Lower leg skin (tissue), 3 donors: ENCODE measurements around the gene RAPGEF2.

Source experiments
- POLR2A ChIP-seq, 2 donors: fragments of 450-650 bp; IDR thresholded peaks; one replicate each; pipeline ENCODE4 v1.6.1; 2016 to 2017; ENCODE audit warnings: antibody characterized with exemption in 2 of 2, mild to moderate bottlenecking in 1 of 2, moderate library complexity in 1 of 2
- TF ChIP-seq, protein P1 (sequence below), 3 donors: fragments of 450-650 bp; IDR thresholded peaks; one replicate each; pipeline ENCODE4 v1.5.1; 2016; ENCODE audit warnings: antibody characterized with exemption in 3 of 3, mild to moderate bottlenecking in 3 of 3, moderate library complexity in 2 of 3

DNA sequence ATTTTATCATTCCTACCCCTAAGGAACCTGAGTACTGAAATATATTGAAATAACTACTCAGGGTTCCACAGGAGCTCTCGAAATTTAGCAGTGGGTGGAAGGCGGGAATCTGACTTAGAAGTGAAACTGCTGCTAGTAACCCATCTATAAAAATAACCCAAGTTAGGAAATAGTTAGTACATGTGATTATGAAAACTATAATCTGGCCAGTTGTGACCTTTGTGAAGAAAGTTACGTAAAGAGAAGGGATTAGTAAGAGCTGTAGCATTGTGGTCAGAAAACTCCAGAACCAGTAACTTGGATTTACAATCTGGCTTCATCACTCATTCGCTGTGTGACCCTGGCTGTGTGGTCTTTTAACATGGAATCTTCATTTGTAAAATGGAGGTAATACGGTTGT, 175.5 kb downstream of the RAPGEF2 start:
- TF ChIP-seq, protein P1, sequence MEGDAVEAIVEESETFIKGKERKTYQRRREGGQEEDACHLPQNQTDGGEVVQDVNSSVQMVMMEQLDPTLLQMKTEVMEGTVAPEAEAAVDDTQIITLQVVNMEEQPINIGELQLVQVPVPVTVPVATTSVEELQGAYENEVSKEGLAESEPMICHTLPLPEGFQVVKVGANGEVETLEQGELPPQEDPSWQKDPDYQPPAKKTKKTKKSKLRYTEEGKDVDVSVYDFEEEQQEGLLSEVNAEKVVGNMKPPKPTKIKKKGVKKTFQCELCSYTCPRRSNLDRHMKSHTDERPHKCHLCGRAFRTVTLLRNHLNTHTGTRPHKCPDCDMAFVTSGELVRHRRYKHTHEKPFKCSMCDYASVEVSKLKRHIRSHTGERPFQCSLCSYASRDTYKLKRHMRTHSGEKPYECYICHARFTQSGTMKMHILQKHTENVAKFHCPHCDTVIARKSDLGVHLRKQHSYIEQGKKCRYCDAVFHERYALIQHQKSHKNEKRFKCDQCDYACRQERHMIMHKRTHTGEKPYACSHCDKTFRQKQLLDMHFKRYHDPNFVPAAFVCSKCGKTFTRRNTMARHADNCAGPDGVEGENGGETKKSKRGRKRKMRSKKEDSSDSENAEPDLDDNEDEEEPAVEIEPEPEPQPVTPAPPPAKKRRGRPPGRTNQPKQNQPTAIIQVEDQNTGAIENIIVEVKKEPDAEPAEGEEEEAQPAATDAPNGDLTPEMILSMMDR (IDR thresholded peaks at IDR 0.05): no peak
- no peak for TF ChIP-seq POLR2A (IDR thresholded peaks at IDR 0.05)
